Measurements from ENCODE around the gene FAM53C.

The FAM53C gene

GRCh38 chr5:138337685-138338410 is at the start of gene FAM53C:
Gene FAM53C, plus strand, starts transcription at chr5:138338266. Its CDS starts 3,070 bp downstream, at chr5:138341336.
- TF ChIP-seq TCF4 (CRISPR knock-in tag; IDR thresholded peaks at IDR 0.05; ENCODE audit: borderline replicate concordance) (no peak), ESRRG (CRISPR knock-in tag; IDR thresholded peaks at IDR 0.05) (peak; percentile 24; the same call in 1 of the 2 replicates), GLIS3 (CRISPR knock-in tag; IDR thresholded peaks at IDR 0.05) (peak; percentile 82; the same call in 1 of the 2 replicates), POU6F1 (CRISPR knock-in tag; IDR thresholded peaks at IDR 0.05; ENCODE audit: borderline replicate concordance, low read depth) (no peak), OSR1 (CRISPR knock-in tag; IDR thresholded peaks at IDR 0.05) (no peak), ZFP3 (CRISPR knock-in tag; IDR thresholded peaks at IDR 0.05) (0 out of 2 replicates have a peak, but pooled peaks have one; percentile 10), BACH2 (CRISPR knock-in tag; IDR thresholded peaks at IDR 0.05; ENCODE audit: borderline replicate concordance) (no peak), PPARA (CRISPR knock-in tag; IDR thresholded peaks at IDR 0.05; ENCODE audit: borderline replicate concordance) (no peak), ZNF8 (CRISPR knock-in tag; IDR thresholded peaks at IDR 0.05) (no peak), CSDC2 (CRISPR knock-in tag; IDR thresholded peaks at IDR 0.05) (no peak), ISL1 (CRISPR knock-in tag; IDR thresholded peaks at IDR 0.05) (no peak), ZFP30 (CRISPR knock-in tag; IDR thresholded peaks at IDR 0.05) (no peak), RARB (CRISPR knock-in tag; IDR thresholded peaks at IDR 0.05) (0 out of 2 replicates have a peak, but pooled peaks have one; percentile 59), ZNF70 (CRISPR knock-in tag; IDR thresholded peaks at IDR 0.05) (peak; percentile 35; the same call in 1 of the 2 replicates), TOX (CRISPR knock-in tag; IDR thresholded peaks at IDR 0.05; ENCODE audit: borderline replicate concordance) (no peak), ZNF565 (CRISPR knock-in tag; conservative IDR thresholded peaks at IDR 0.05; ENCODE audit: low read depth) (no peak), ARNTL (CRISPR knock-in tag; IDR thresholded peaks at IDR 0.05; ENCODE audit: borderline replicate concordance, low read depth) (no peak; the same call in 1 of the 2 replicates), TSHZ2 (CRISPR knock-in tag; IDR thresholded peaks at IDR 0.05) (0 out of 2 replicates have a peak, but pooled peaks have one; percentile 35), PATZ1 (CRISPR knock-in tag; IDR thresholded peaks at IDR 0.05; ENCODE audit: borderline replicate concordance) (peak; percentile 77; the same call in 1 of the 2 replicates), CREB5 (CRISPR knock-in tag; IDR thresholded peaks at IDR 0.05; ENCODE audit: low read depth) (no peak), SNAI2 (CRISPR knock-in tag; IDR thresholded peaks at IDR 0.05) (no peak), CSRNP3 (CRISPR knock-in tag; IDR thresholded peaks at IDR 0.05) (no peak), ZC3H10 (CRISPR knock-in tag; IDR thresholded peaks at IDR 0.05) (0 out of 2 replicates have a peak, but pooled peaks have one; percentile 41)
- peak; percentile 97 for ATAC-seq

- no peak for TF ChIP-seq RARB (CRISPR knock-in tag; IDR thresholded peaks at IDR 0.05)
- ATAC-seq = no peak
Measured at GRCh38 chr5:138289296-138289695, 48.8 kb upstream of the FAM53C start.

All from SK-N-SH treated with all-trans-retinoic acid at 6 μM for 48 hours (cell line).